ENCODE data around the gene GTF2H1.
"Not testable (repeated sequence)": the region's sequence is repeated elsewhere in the genome, so short reads cannot be mapped to it uniquely, and the experiment has no call there.

The GTF2H1 gene

GRCh38 chr11:18394928-18395734, 72.8 kb downstream of the GTF2H1 start:
- peak overlapping the region; percentile 95 to 100 for H3K4me3 ChIP-seq (ENCODE audit: low read length in 2 of 2)
- peaks cover 20 to 29% of the 10 kb centered on the region in 2 donors for H3K36me3 ChIP-seq (ENCODE audit: control insufficient read depth in 2 of 2, insufficient read depth in 2 of 2, low read length in 2 of 2)
- no peaks in the 10 kb centered on the region for H3K27me3 ChIP-seq (ENCODE audit: control insufficient read depth in 1 of 2, insufficient read depth in 2 of 2, low read length in 2 of 2)
- peak overlapping the region; percentile 98 for H3K27ac ChIP-seq (ENCODE audit: low read length)
- H3K4me1 ChIP-seq (ENCODE audit: control insufficient read depth, insufficient read depth, low read length): peaks cover 28% of the 10 kb centered on the region
- H3K9me3 ChIP-seq (ENCODE audit: control insufficient read depth in 2 of 2, low read length in 2 of 2): no peaks in the 10 kb centered on the region
- H3K9ac ChIP-seq (ENCODE audit: low read length in 2 of 2): peak overlapping the region; percentile 96 to 100

GRCh38 chr11:18395735-18396504, 73.6 kb downstream of the GTF2H1 start:
- Histone ChIP-seq H3K9ac (ENCODE audit: low read length in 2 of 2) (peak overlapping the region; percentile 96 to 100), H3K27me3 (ENCODE audit: control insufficient read depth in 1 of 2, insufficient read depth in 2 of 2, low read length in 2 of 2) (no peaks in the 10 kb centered on the region), H3K27ac (ENCODE audit: low read length) (peak overlapping the region; percentile 98), H3K4me3 (ENCODE audit: low read length in 2 of 2) (peak overlapping the region; percentile 95 to 100), H3K4me1 (ENCODE audit: control insufficient read depth, insufficient read depth, low read length) (peaks cover 28% of the 10 kb centered on the region), H3K9me3 (ENCODE audit: control insufficient read depth in 2 of 2, low read length in 2 of 2) (no peaks in the 10 kb centered on the region), H3K36me3 (ENCODE audit: control insufficient read depth in 2 of 2, insufficient read depth in 2 of 2, low read length in 2 of 2) (peaks cover 26 to 36% of the 10 kb centered on the region in 2 donors)

GRCh38 chr11:18397921-18398320, 75.6 kb downstream of the GTF2H1 start:
- Histone ChIP-seq H3K9me3 (ENCODE audit: control insufficient read depth in 2 of 2, low read length in 2 of 2) (no peaks in the 10 kb centered on the region), H3K4me3 (ENCODE audit: low read length in 2 of 2) (no peak overlapping the region), H3K27ac (ENCODE audit: low read length) (no peak overlapping the region), H3K9ac (ENCODE audit: low read length in 2 of 2) (no peak overlapping the region), H3K4me1 (ENCODE audit: control insufficient read depth, insufficient read depth, low read length) (peaks cover 23% of the 10 kb centered on the region), H3K36me3 (ENCODE audit: control insufficient read depth in 2 of 2, insufficient read depth in 2 of 2, low read length in 2 of 2) (peaks cover 35 to 50% of the 10 kb centered on the region in 2 donors), H3K27me3 (ENCODE audit: control insufficient read depth in 1 of 2, insufficient read depth in 2 of 2, low read length in 2 of 2) (no peaks in the 10 kb centered on the region)

GRCh38 chr11:18401077-18401476, 78.7 kb downstream of the GTF2H1 start:
- not testable (repeated sequence) for H3K4me1 ChIP-seq (ENCODE audit: control insufficient read depth, insufficient read depth, low read length); H3K9ac ChIP-seq (ENCODE audit: low read length in 2 of 2); H3K9me3 ChIP-seq (ENCODE audit: control insufficient read depth in 2 of 2, low read length in 2 of 2); H3K27me3 ChIP-seq (ENCODE audit: control insufficient read depth in 1 of 2, insufficient read depth in 2 of 2, low read length in 2 of 2); H3K4me3 ChIP-seq (ENCODE audit: low read length in 2 of 2); H3K27ac ChIP-seq (ENCODE audit: low read length)
- H3K36me3 ChIP-seq (ENCODE audit: control insufficient read depth in 2 of 2, insufficient read depth in 2 of 2, low read length in 2 of 2): peaks cover 57 to 77% of the 10 kb centered on the region in 2 donors

GRCh38 chr11:18404062-18404461, 81.7 kb downstream of the GTF2H1 start:
- H3K9ac ChIP-seq (ENCODE audit: low read length in 2 of 2): no peak overlapping the region
- H3K27me3 ChIP-seq (ENCODE audit: control insufficient read depth in 1 of 2, insufficient read depth in 2 of 2, low read length in 2 of 2): no peaks in the 10 kb centered on the region
- H3K9me3 ChIP-seq (ENCODE audit: control insufficient read depth in 2 of 2, low read length in 2 of 2): no peaks in the 10 kb centered on the region
- H3K4me3 ChIP-seq (ENCODE audit: low read length in 2 of 2): no peak overlapping the region
- H3K4me1 ChIP-seq (ENCODE audit: control insufficient read depth, insufficient read depth, low read length): peaks cover 5% of the 10 kb centered on the region
- peaks cover 58 to 77% of the 10 kb centered on the region in 2 donors for H3K36me3 ChIP-seq (ENCODE audit: control insufficient read depth in 2 of 2, insufficient read depth in 2 of 2, low read length in 2 of 2)
- no peak overlapping the region for H3K27ac ChIP-seq (ENCODE audit: low read length)

- not testable (repeated sequence) for H3K9me3 ChIP-seq (ENCODE audit: control insufficient read depth in 2 of 2, low read length in 2 of 2); H3K4me3 ChIP-seq (ENCODE audit: low read length in 2 of 2); H3K4me1 ChIP-seq (ENCODE audit: control insufficient read depth, insufficient read depth, low read length); H3K27me3 ChIP-seq (ENCODE audit: control insufficient read depth in 1 of 2, insufficient read depth in 2 of 2, low read length in 2 of 2); H3K27ac ChIP-seq (ENCODE audit: low read length); H3K9ac ChIP-seq (ENCODE audit: low read length in 2 of 2)
- H3K36me3 ChIP-seq (ENCODE audit: control insufficient read depth in 2 of 2, insufficient read depth in 2 of 2, low read length in 2 of 2): peaks cover 36 to 54% of the 10 kb centered on the region in 2 donors
Measured at GRCh38 chr11:18407400-18407799, 85.0 kb downstream of the GTF2H1 start.

GRCh38 chr11:18408558-18409291, 86.4 kb downstream of the GTF2H1 start:
- peaks cover 10% of the 10 kb centered on the region for H3K4me1 ChIP-seq (ENCODE audit: control insufficient read depth, insufficient read depth, low read length)
- no peak overlapping the region for H3K4me3 ChIP-seq (ENCODE audit: low read length in 2 of 2)
- no peaks in the 10 kb centered on the region for H3K27me3 ChIP-seq (ENCODE audit: control insufficient read depth in 1 of 2, insufficient read depth in 2 of 2, low read length in 2 of 2)
- H3K9ac ChIP-seq (ENCODE audit: low read length in 2 of 2): no peak overlapping the region
- H3K27ac ChIP-seq (ENCODE audit: low read length): no peak overlapping the region
- H3K36me3 ChIP-seq (ENCODE audit: control insufficient read depth in 2 of 2, insufficient read depth in 2 of 2, low read length in 2 of 2): peaks cover 26 to 43% of the 10 kb centered on the region in 2 donors
- no peaks in the 10 kb centered on the region for H3K9me3 ChIP-seq (ENCODE audit: control insufficient read depth in 2 of 2, low read length in 2 of 2)

GRCh38 chr11:18416459-18416858, 94.1 kb downstream of the GTF2H1 start:
- Histone ChIP-seq H3K4me1 (ENCODE audit: control insufficient read depth, insufficient read depth, low read length) (peaks cover 5% of the 10 kb centered on the region), H3K27ac (ENCODE audit: low read length) (no peak overlapping the region), H3K4me3 (ENCODE audit: low read length in 2 of 2) (no peak overlapping the region), H3K27me3 (ENCODE audit: control insufficient read depth in 1 of 2, insufficient read depth in 2 of 2, low read length in 2 of 2) (no peaks in the 10 kb centered on the region), H3K9me3 (ENCODE audit: control insufficient read depth in 2 of 2, low read length in 2 of 2) (no peaks in the 10 kb centered on the region), H3K36me3 (ENCODE audit: control insufficient read depth in 2 of 2, insufficient read depth in 2 of 2, low read length in 2 of 2) (no peaks in the 10 kb centered on the region), H3K9ac (ENCODE audit: low read length in 2 of 2) (no peak overlapping the region)
